Measurements from ENCODE around the gene CAPN7.

Gene CAPN7

DNA sequence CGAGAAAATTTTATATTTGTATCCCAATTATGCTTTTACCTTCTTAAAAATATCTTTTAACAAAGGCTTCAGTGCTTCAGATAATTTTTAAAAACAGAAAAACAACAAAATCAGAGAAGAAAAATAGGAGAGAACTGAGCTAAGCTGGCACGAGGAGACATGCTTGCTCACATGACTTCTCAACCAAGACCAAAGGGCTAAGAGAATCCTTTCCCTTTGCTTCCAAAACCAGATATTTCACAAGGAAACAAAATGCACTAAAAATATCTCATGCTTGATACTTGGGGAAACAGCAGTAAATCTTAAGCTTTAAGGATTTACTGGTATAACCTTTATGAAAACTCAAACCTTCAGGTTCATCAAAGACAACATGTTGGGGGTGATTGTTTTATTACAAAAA, 58.4 kb downstream of the CAPN7 start:
- Histone ChIP-seq H3K4me1 (ENCODE audit: control insufficient read depth in 1 of 2, insufficient read depth in 2 of 2, low read length in 2 of 2) (peaks cover 9 to 11% of the 10 kb centered on the region in 2 experiments), H3K18ac (ENCODE audit: low read length) (no peak overlapping the region), H4K91ac (ENCODE audit: low read depth, low read length) (no peak overlapping the region), H2BK120ac (ENCODE audit: insufficient read depth, low read length, poor library complexity) (no peak overlapping the region), H3K27me3 (ENCODE audit: insufficient read depth, low read length) (no peaks in the 10 kb centered on the region), H3K79me1 (ENCODE audit: low read length) (peaks cover 14% of the 10 kb centered on the region), H3K9me3 (ENCODE audit: insufficient read depth, low read depth, low read length) (no peaks in the 10 kb centered on the region), H3K9ac (ENCODE audit: low read length) (no peak overlapping the region), H3K4me2 (ENCODE audit: low read length) (no peak overlapping the region), H3K23ac (ENCODE audit: low read length) (no peak overlapping the region), H3K27ac (ENCODE audit: low read depth, low read length) (no peak overlapping the region), H2BK12ac (ENCODE audit: low read length) (no peak overlapping the region), H3K4me3 (ENCODE audit: low read depth, low read length) (no peak overlapping the region), H3K4ac (ENCODE audit: low read depth, low read length) (no peak overlapping the region), H4K12ac (ENCODE audit: low read depth, low read length) (no peak overlapping the region), H3K79me2 (ENCODE audit: control insufficient read depth, insufficient read depth, low read length, poor library complexity) (peaks cover 12% of the 10 kb centered on the region), H2AFZ (ENCODE audit: insufficient read depth, low read length, poor library complexity) (no peak overlapping the region), H2AK5ac (ENCODE audit: low read length) (no peak overlapping the region), H2BK5ac (ENCODE audit: low read depth, low read length, poor library complexity) (no peak overlapping the region), H4K8ac (ENCODE audit: low read depth, low read length) (no peak overlapping the region), H3K36me3 (ENCODE audit: control insufficient read depth in 1 of 2, insufficient read depth in 2 of 2, low read length in 2 of 2) (peaks cover 56 to 60% of the 10 kb centered on the region in 2 experiments), H3K14ac (ENCODE audit: low read length) (no peak overlapping the region)
- no CpG with 5 or more reads among the region's 2 CpGs for WGBS (ENCODE audit: extremely low coverage, insufficient coverage, insufficient read length)
- DNase-seq = no peak

DNA sequence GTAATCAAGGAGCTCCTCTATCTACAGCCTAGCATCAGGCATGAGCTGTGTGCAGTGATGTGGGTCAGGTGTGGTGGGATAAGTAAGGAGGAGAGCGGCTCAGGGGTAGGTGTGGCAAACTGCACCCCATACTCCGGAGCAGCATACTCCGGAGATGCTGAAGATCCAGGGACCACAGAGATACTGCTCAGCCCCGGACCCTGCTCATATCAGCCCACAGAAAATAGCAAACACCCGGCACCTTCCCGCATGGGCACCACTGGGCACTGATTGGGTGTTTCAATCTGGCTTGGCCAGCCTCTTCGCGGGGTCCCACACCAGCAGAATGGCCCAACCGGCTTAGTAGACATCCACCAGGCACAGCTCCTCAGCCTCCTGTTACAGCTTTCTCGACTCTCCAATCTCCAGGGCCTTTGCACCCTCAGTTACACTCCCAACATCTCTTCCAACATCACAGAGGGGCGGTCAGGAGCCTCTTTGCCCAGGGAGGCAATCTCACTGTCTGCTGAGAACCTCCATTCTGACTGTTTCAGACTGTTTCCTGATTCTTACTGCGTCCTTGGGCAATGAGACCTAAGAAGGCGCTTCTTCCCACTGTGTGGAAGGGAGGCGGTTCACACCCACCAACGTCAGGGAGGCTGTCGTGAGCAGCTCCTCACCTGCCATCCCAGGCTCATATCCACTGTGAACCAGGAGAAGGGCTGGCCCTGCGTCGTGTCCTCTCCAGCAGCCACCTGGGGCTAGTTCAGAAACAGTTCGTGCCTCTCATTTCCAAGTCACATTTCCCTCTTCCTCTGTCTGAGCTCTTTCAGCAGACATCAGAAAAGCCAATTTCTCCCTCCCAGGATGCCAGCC, 59.8 kb downstream of the CAPN7 start:
- Histone ChIP-seq H2AFZ (ENCODE audit: insufficient read depth, low read length, poor library complexity) (no peak overlapping the region), H3K36me3 (ENCODE audit: control insufficient read depth in 1 of 2, insufficient read depth in 2 of 2, low read length in 2 of 2) (peaks cover 54 to 55% of the 10 kb centered on the region in 2 experiments), H2BK5ac (ENCODE audit: low read depth, low read length, poor library complexity) (no peak overlapping the region), H3K4me3 (ENCODE audit: low read depth, low read length) (no peak overlapping the region), H3K27ac (ENCODE audit: low read depth, low read length) (no peak overlapping the region), H3K23ac (ENCODE audit: low read length) (peak overlapping the region; percentile 49), H3K4me1 (ENCODE audit: control insufficient read depth in 1 of 2, insufficient read depth in 2 of 2, low read length in 2 of 2) (peaks cover 20 to 22% of the 10 kb centered on the region in 2 experiments), H4K8ac (ENCODE audit: low read depth, low read length) (no peak overlapping the region), H3K4me2 (ENCODE audit: low read length) (no peak overlapping the region), H2BK120ac (ENCODE audit: insufficient read depth, low read length, poor library complexity) (no peak overlapping the region), H4K91ac (ENCODE audit: low read depth, low read length) (no peak overlapping the region), H3K18ac (ENCODE audit: low read length) (no peak overlapping the region), H2BK12ac (ENCODE audit: low read length) (no peak overlapping the region), H3K27me3 (ENCODE audit: insufficient read depth, low read length) (no peaks in the 10 kb centered on the region), H3K79me2 (ENCODE audit: control insufficient read depth, insufficient read depth, low read length, poor library complexity) (peaks cover 18% of the 10 kb centered on the region), H4K12ac (ENCODE audit: low read depth, low read length) (no peak overlapping the region), H3K79me1 (ENCODE audit: low read length) (peaks cover 24% of the 10 kb centered on the region), H2AK5ac (ENCODE audit: low read length) (no peak overlapping the region), H3K4ac (ENCODE audit: low read depth, low read length) (no peak overlapping the region), H3K9ac (ENCODE audit: low read length) (peak overlapping the region; percentile 47), H3K9me3 (ENCODE audit: insufficient read depth, low read depth, low read length) (no peaks in the 10 kb centered on the region), H3K14ac (ENCODE audit: low read length) (no peak overlapping the region)
- no CpG with 5 or more reads among the region's 19 CpGs for WGBS (ENCODE audit: extremely low coverage, insufficient coverage, insufficient read length)
- DNase-seq = no peak

DNA sequence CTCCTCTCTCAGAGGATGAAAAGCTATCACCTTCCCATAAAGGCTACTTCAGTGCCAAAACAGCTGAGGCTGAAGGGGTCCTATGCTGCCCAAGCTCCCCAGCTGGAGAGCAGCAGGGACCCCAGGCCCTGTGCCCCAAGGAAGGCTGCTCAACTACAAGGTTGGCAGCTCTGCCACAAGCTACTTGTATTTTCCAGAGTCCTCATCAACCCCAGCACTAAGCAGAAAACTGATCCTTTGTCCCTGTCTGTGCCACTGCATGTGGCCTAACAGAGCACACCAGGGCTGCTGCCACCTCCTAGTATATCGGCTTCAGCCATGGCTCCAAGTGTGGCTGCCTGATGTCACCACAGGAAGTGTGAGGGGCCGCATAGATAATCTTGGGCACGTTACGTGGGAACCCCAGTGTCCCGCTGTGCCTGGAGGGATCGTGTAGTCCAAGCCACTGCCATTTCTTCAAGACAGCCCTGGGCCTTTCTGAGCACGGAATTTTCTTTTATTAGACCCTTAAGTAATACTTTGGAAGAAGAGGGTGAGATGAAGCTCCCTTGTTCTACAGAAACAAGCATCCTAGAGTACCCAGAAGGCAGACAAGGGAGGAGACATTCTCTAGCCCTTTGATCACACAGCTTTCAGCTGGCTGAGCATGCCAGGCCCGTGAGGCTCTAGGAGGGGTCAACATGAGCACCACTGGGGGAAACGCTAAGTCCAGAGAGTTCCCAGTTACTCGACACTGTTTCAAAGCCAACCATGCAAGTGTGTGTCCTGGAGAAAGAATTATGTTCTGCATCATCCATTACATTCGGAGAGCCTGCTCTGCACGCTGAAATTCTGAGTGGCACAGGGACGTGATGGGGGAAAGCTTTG, 60.7 kb downstream of the CAPN7 start:
- no peak overlapping the region for H2BK12ac ChIP-seq (ENCODE audit: low read length)
- no peak overlapping the region for H3K9ac ChIP-seq (ENCODE audit: low read length)
- peak overlapping the region; percentile 92 for H3K4ac ChIP-seq (ENCODE audit: low read depth, low read length)
- H3K27me3 ChIP-seq (ENCODE audit: insufficient read depth, low read length) = no peaks in the 10 kb centered on the region
- no peak overlapping the region for H2AFZ ChIP-seq (ENCODE audit: insufficient read depth, low read length, poor library complexity)
- no peak overlapping the region for H2BK5ac ChIP-seq (ENCODE audit: low read depth, low read length, poor library complexity)
- no peak overlapping the region for H2AK5ac ChIP-seq (ENCODE audit: low read length)
- H3K18ac ChIP-seq (ENCODE audit: low read length) = peak overlapping the region; percentile 49
- H4K12ac ChIP-seq (ENCODE audit: low read depth, low read length) = no peak overlapping the region
- H3K79me1 ChIP-seq (ENCODE audit: low read length) = peaks cover 28% of the 10 kb centered on the region
- no peak overlapping the region for H3K4me2 ChIP-seq (ENCODE audit: low read length)
- H3K27ac ChIP-seq (ENCODE audit: low read depth, low read length) = no peak overlapping the region
- H3K4me1 ChIP-seq (ENCODE audit: control insufficient read depth in 1 of 2, insufficient read depth in 2 of 2, low read length in 2 of 2) = peaks cover 20 to 23% of the 10 kb centered on the region in 2 experiments
- H3K14ac ChIP-seq (ENCODE audit: low read length) = no peak overlapping the region
- no peaks in the 10 kb centered on the region for H3K9me3 ChIP-seq (ENCODE audit: insufficient read depth, low read depth, low read length)
- DNase-seq = no peak
- no peak overlapping the region for H3K23ac ChIP-seq (ENCODE audit: low read length)
- H4K8ac ChIP-seq (ENCODE audit: low read depth, low read length) = peak overlapping the region; percentile 12
- no peak overlapping the region for H4K91ac ChIP-seq (ENCODE audit: low read depth, low read length)
- no CpG with 5 or more reads among the region's 13 CpGs for WGBS (ENCODE audit: extremely low coverage, insufficient coverage, insufficient read length)
- no peak overlapping the region for H2BK120ac ChIP-seq (ENCODE audit: insufficient read depth, low read length, poor library complexity)
- H3K79me2 ChIP-seq (ENCODE audit: control insufficient read depth, insufficient read depth, low read length, poor library complexity) = peaks cover 18% of the 10 kb centered on the region
- peaks cover 48 to 50% of the 10 kb centered on the region in 2 experiments for H3K36me3 ChIP-seq (ENCODE audit: control insufficient read depth in 1 of 2, insufficient read depth in 2 of 2, low read length in 2 of 2)
- no peak overlapping the region for H3K4me3 ChIP-seq (ENCODE audit: low read depth, low read length)

DNA sequence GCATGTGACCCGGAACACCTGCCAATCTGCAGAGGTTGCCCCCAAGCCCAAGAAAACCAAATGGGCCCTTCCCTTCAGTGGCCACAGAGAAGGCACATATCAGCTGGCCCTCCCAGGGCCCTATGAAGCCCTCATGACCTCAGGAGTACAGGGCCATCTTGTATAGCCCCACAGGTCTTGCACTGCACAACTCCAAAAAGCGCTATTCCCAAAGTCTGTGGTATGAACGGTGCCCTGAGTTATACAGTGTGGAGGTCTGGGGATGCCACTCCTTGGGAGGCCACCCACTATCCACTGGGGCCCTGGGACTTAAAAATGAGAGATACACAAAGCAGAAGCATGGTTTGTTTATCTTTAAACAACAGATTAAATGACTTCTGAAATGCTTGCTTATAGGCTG, 61.5 kb downstream of the CAPN7 start:
- Histone ChIP-seq H4K91ac (ENCODE audit: low read depth, low read length) (no peak overlapping the region), H3K23ac (ENCODE audit: low read length) (no peak overlapping the region), H3K14ac (ENCODE audit: low read length) (no peak overlapping the region), H4K8ac (ENCODE audit: low read depth, low read length) (no peak overlapping the region), H3K9ac (ENCODE audit: low read length) (no peak overlapping the region), H3K79me1 (ENCODE audit: low read length) (peaks cover 31% of the 10 kb centered on the region), H3K4me2 (ENCODE audit: low read length) (no peak overlapping the region), H3K4me3 (ENCODE audit: low read depth, low read length) (no peak overlapping the region), H3K4ac (ENCODE audit: low read depth, low read length) (peak overlapping the region; percentile 92), H2AK5ac (ENCODE audit: low read length) (no peak overlapping the region), H2BK120ac (ENCODE audit: insufficient read depth, low read length, poor library complexity) (no peak overlapping the region), H3K36me3 (ENCODE audit: control insufficient read depth in 1 of 2, insufficient read depth in 2 of 2, low read length in 2 of 2) (peaks cover 44% of the 10 kb centered on the region in 2 experiments), H2BK12ac (ENCODE audit: low read length) (no peak overlapping the region), H3K27ac (ENCODE audit: low read depth, low read length) (no peak overlapping the region), H4K12ac (ENCODE audit: low read depth, low read length) (no peak overlapping the region), H3K4me1 (ENCODE audit: control insufficient read depth in 1 of 2, insufficient read depth in 2 of 2, low read length in 2 of 2) (peaks cover 24 to 26% of the 10 kb centered on the region in 2 experiments), H3K79me2 (ENCODE audit: control insufficient read depth, insufficient read depth, low read length, poor library complexity) (peaks cover 18% of the 10 kb centered on the region), H2BK5ac (ENCODE audit: low read depth, low read length, poor library complexity) (no peak overlapping the region), H3K27me3 (ENCODE audit: insufficient read depth, low read length) (no peaks in the 10 kb centered on the region), H3K18ac (ENCODE audit: low read length) (peak overlapping the region; percentile 47), H2AFZ (ENCODE audit: insufficient read depth, low read length, poor library complexity) (no peak overlapping the region), H3K9me3 (ENCODE audit: insufficient read depth, low read depth, low read length) (no peaks in the 10 kb centered on the region)
- WGBS (ENCODE audit: extremely low coverage, insufficient coverage, insufficient read length) = no CpG with 5 or more reads among the region's 3 CpGs
- no peak for DNase-seq
